ENCODE results near the gene OR4M1.
"Not testable (repeated sequence)": the region's sequence is repeated elsewhere in the genome, so short reads cannot be mapped to it uniquely, and the experiment has no call there.

- TF ChIP-seq POLR2A (IDR thresholded peaks at IDR 0.05; ENCODE audit: low read depth); CTCF (IDR thresholded peaks at IDR 0.05); POLR2AphosphoS5 (IDR thresholded peaks at IDR 0.05): not testable (repeated sequence)
Observed at GRCh38 chr14:19773204-19773603, at the start of gene OR4M1.
